Peyer's patch (tissue), 4 donors: Measurements from ENCODE around the gene LCE2B.

ENCODE experiments used
- CTCF ChIP-seq, 6 experiments: fragments of 450-650 bp in 4 of 6; fragments of 200-600 bp in 2 of 6; sonication (generic) in 1 of 6; IDR thresholded peaks; one replicate each; pipeline ENCODE4 v1.5.1; 2017 to 2019; ENCODE audit warnings: antibody characterized with exemption in 6 of 6, mild to moderate bottlenecking in 3 of 6, moderate library complexity in 1 of 6
- POLR2A ChIP-seq, 2 donors: fragments of 450-650 bp; IDR thresholded peaks; one replicate each; pipeline ENCODE4 v1.5.1; 2017; ENCODE audit warnings: antibody characterized with exemption in 2 of 2, mild to moderate bottlenecking in 2 of 2, moderate library complexity in 2 of 2

DNA sequence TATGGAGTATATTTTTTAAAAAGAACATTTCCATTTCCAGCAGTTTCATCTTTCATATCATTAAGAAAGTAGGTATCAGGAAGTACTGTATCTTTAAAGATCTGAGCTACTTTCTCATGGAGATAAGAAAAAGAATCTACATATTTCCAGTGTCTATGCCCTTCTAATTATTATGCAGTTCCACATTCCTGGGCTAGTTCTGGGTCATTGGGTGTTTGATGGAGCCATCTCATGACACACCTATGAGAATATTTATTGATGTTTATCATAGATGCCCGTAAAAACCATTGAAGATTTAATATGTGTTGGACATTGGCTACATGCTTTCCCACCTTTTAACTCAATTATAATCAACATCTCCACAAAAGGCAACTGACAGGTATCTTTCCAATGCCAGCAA, 43.1 kb downstream of the LCE2B start:
- no peak for TF ChIP-seq CTCF (IDR thresholded peaks at IDR 0.05)
- no peak for TF ChIP-seq POLR2A (IDR thresholded peaks at IDR 0.05)
